ENCODE measurements around the gene SF3B2. TPM values are rescaled to one million over a fixed set of nuclear protein-coding genes. Genes with fewer than 3 reads are reported as not detected.

Gene SF3B2
- total RNA-seq, 4 donors from 2014 or later, result 117 to 160 (median 137) TPM

GRCh38 chr11:66080055-66080817, 28.1 kb downstream of the SF3B2 start:
- intact Hi-C loops (cut with DNase I), result no loop called here
- TF ChIP-seq EP300 (IDR thresholded peaks at IDR 0.05) (no peak), CTCF (IDR thresholded peaks at IDR 0.05) (no peak), POLR2A (IDR thresholded peaks at IDR 0.05; ENCODE audit: low read depth) (no peak), POLR2AphosphoS5 (IDR thresholded peaks at IDR 0.05) (no peak)
- peak overlapping the region; percentile 40 to 58 (median 48) for H3K27ac ChIP-seq (replicated peaks in 1 of 4)
- peaks cover 0 to 7% (median 5%) of the 10 kb centered on the region in 4 donors for H3K36me3 ChIP-seq
- H3K27me3 ChIP-seq, result no peaks in the 10 kb centered on the region
- H3K4me1 ChIP-seq, result peaks cover 52 to 71% (median 58%) of the 10 kb centered on the region in 4 donors
- DNase-seq (ENCODE audit: extremely low spot score), result no peak
- H3K4me3 ChIP-seq, result no peak overlapping the region
- H3K9me3 ChIP-seq, result no peaks in the 10 kb centered on the region
- WGBS, result 55% methylated on average over 9 of the region's 9 CpGs

- Histone ChIP-seq H3K4me3 (no peak overlapping the region), H3K36me3 (peaks cover 0 to 4% (median under 1%) of the 10 kb centered on the region in 4 donors), H3K27ac (replicated peaks in 1 of 4) (peak overlapping the region; percentile 4 to 58 (median 48)), H3K4me1 (peaks cover 52 to 70% (median 58%) of the 10 kb centered on the region in 4 donors), H3K9me3 (no peaks in the 10 kb centered on the region), H3K27me3 (no peaks in the 10 kb centered on the region)
- 38% methylated on average over 5 of the region's 5 CpGs for WGBS
- intact Hi-C loops (cut with DNase I), result no loop called here
- DNase-seq (ENCODE audit: extremely low spot score), result no peak
- no peak for TF ChIP-seq POLR2A (IDR thresholded peaks at IDR 0.05; ENCODE audit: low read depth)
- peak in 1 of 2 donors; percentile 9 for TF ChIP-seq POLR2AphosphoS5 (IDR thresholded peaks at IDR 0.05)
Observed at GRCh38 chr11:66081505-66081904, 29.3 kb downstream of the SF3B2 start.

GRCh38 chr11:66082946-66083698, 31.0 kb downstream of the SF3B2 start:
- intact Hi-C loops (cut with DNase I), result no loop called here
- Histone ChIP-seq H3K9me3 (no peaks in the 10 kb centered on the region), H3K4me3 (no peak overlapping the region), H3K27me3 (no peaks in the 10 kb centered on the region), H3K27ac (replicated peaks in 1 of 4) (no peak overlapping the region), H3K4me1 (peaks cover 48 to 71% (median 53%) of the 10 kb centered on the region in 4 donors), H3K36me3 (no peaks in the 10 kb centered on the region)
- no peak for TF ChIP-seq CTCF (IDR thresholded peaks at IDR 0.05)
- TF ChIP-seq EP300 (IDR thresholded peaks at IDR 0.05), result no peak
- no peak for TF ChIP-seq POLR2AphosphoS5 (IDR thresholded peaks at IDR 0.05)
- no peak for TF ChIP-seq POLR2A (IDR thresholded peaks at IDR 0.05; ENCODE audit: low read depth)
- no peak for DNase-seq (ENCODE audit: extremely low spot score)
- 55% methylated on average over 4 of the region's 4 CpGs for WGBS

- intact Hi-C loops (cut with DNase I), result no loop called here
- Histone ChIP-seq H3K4me1 (peaks cover 48 to 66% (median 53%) of the 10 kb centered on the region in 4 donors), H3K9me3 (no peaks in the 10 kb centered on the region), H3K27me3 (no peaks in the 10 kb centered on the region), H3K4me3 (no peak overlapping the region), H3K27ac (replicated peaks in 1 of 4) (no peak overlapping the region), H3K36me3 (no peaks in the 10 kb centered on the region)
- TF ChIP-seq EP300 (IDR thresholded peaks at IDR 0.05) (no peak), POLR2AphosphoS5 (IDR thresholded peaks at IDR 0.05) (no peak), CTCF (IDR thresholded peaks at IDR 0.05) (no peak), POLR2A (IDR thresholded peaks at IDR 0.05; ENCODE audit: low read depth) (no peak)
- 92% methylated on average over 3 of the region's 3 CpGs for whole genome bisulfite sequencing
- DNase-seq (ENCODE audit: extremely low spot score), result no peak
Observed at GRCh38 chr11:66083767-66084166, 31.6 kb downstream of the SF3B2 start.

- WGBS, result 76% methylated on average over 3 of the region's 3 CpGs
- Histone ChIP-seq H3K27me3 (no peaks in the 10 kb centered on the region), H3K4me3 (no peak overlapping the region), H3K36me3 (no peaks in the 10 kb centered on the region), H3K4me1 (peaks cover 48 to 61% (median 53%) of the 10 kb centered on the region in 4 donors), H3K27ac (replicated peaks in 1 of 4) (no peak overlapping the region), H3K9me3 (no peaks in the 10 kb centered on the region)
- no peak for TF ChIP-seq POLR2AphosphoS5 (IDR thresholded peaks at IDR 0.05)
- no peak for TF ChIP-seq CTCF (IDR thresholded peaks at IDR 0.05)
- TF ChIP-seq EP300 (IDR thresholded peaks at IDR 0.05), result no peak
- TF ChIP-seq POLR2A (IDR thresholded peaks at IDR 0.05; ENCODE audit: low read depth), result no peak
- intact Hi-C loops (cut with DNase I), result no loop called here
- no peak for DNase-seq (ENCODE audit: extremely low spot score)
Observed at GRCh38 chr11:66084821-66085475, 32.8 kb downstream of the SF3B2 start.

Measured in esophagus muscularis mucosa (tissue), 4 donors.